Measurements from ENCODE around the gene SLC6A3. TPM values are rescaled to one million over a fixed set of nuclear protein-coding genes. Genes with fewer than 3 reads are reported as not detected.
A peak's percentile ranks its signal among the peaks of the same experiment; 100 is the strongest.

The SLC6A3 gene
- total and polyA plus RNA-seq, 9 of the 15 experiments (the other 6 are each of a cell fraction or from before 2014, with no cell fraction given), result not detected

DNA sequence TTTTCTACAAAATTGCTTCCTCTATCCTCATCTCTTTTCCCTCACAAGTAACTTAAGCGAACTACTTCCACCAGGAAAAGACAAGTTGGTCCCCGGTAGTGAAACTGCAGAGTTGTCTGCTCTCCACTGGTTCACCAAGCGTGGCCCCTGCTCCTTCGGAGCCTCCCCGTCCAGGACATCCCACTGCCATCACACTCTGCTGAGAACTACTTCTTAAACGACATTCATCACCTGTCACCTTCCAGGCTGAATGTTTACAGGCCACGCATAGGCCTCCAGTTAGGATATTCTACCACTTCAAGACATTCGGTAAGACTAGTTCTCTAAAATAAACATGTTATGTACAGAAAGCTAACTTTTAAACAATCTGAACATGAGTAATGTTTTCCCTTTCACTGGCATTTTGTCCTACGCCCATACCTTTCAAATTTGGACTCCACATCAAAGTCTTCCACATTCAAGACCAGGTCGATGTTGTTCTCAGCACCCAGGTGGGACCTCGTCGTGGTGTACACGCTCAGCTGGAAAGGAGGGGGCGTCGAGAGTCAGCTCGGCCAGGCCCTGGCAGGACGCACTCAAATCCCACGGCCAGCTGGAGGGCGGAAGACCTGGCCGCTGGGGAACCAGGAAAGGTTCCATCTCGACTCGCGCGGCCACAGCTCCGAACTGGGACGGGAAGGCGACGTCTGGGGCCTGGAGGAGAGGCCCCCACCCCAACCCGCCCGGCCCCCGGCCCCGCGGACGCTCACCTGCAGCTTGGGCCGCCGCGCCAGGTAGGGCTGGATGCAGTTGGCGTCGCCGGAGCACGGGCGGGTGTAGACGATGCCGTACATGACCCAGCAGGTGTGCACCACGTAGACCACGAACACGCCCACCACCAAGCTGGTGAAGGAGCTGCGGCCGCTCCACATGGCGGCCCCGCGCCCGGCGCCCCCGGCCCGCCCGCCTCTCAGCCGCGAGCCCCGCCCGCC is 101.0 kb downstream of the SLC6A3 start (continued):
- TF ChIP-seq, protein P1, sequence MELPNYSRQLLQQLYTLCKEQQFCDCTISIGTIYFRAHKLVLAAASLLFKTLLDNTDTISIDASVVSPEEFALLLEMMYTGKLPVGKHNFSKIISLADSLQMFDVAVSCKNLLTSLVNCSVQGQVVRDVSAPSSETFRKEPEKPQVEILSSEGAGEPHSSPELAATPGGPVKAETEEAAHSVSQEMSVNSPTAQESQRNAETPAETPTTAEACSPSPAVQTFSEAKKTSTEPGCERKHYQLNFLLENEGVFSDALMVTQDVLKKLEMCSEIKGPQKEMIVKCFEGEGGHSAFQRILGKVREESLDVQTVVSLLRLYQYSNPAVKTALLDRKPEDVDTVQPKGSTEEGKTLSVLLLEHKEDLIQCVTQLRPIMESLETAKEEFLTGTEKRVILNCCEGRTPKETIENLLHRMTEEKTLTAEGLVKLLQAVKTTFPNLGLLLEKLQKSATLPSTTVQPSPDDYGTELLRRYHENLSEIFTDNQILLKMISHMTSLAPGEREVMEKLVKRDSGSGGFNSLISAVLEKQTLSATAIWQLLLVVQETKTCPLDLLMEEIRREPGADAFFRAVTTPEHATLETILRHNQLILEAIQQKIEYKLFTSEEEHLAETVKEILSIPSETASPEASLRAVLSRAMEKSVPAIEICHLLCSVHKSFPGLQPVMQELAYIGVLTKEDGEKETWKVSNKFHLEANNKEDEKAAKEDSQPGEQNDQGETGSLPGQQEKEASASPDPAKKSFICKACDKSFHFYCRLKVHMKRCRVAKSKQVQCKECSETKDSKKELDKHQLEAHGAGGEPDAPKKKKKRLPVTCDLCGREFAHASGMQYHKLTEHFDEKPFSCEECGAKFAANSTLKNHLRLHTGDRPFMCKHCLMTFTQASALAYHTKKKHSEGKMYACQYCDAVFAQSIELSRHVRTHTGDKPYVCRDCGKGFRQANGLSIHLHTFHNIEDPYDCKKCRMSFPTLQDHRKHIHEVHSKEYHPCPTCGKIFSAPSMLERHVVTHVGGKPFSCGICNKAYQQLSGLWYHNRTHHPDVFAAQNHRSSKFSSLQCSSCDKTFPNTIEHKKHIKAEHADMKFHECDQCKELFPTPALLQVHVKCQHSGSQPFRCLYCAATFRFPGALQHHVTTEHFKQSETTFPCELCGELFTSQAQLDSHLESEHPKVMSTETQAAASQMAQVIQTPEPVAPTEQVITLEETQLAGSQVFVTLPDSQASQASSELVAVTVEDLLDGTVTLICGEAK (IDR thresholded peaks at IDR 0.05), result 0 out of 2 replicates have a peak, but pooled peaks have one; percentile 27
- TF ChIP-seq, protein P1 (CRISPR knock-in tag; IDR thresholded peaks at IDR 0.05), result no peak
- TF ChIP-seq, protein P2, sequence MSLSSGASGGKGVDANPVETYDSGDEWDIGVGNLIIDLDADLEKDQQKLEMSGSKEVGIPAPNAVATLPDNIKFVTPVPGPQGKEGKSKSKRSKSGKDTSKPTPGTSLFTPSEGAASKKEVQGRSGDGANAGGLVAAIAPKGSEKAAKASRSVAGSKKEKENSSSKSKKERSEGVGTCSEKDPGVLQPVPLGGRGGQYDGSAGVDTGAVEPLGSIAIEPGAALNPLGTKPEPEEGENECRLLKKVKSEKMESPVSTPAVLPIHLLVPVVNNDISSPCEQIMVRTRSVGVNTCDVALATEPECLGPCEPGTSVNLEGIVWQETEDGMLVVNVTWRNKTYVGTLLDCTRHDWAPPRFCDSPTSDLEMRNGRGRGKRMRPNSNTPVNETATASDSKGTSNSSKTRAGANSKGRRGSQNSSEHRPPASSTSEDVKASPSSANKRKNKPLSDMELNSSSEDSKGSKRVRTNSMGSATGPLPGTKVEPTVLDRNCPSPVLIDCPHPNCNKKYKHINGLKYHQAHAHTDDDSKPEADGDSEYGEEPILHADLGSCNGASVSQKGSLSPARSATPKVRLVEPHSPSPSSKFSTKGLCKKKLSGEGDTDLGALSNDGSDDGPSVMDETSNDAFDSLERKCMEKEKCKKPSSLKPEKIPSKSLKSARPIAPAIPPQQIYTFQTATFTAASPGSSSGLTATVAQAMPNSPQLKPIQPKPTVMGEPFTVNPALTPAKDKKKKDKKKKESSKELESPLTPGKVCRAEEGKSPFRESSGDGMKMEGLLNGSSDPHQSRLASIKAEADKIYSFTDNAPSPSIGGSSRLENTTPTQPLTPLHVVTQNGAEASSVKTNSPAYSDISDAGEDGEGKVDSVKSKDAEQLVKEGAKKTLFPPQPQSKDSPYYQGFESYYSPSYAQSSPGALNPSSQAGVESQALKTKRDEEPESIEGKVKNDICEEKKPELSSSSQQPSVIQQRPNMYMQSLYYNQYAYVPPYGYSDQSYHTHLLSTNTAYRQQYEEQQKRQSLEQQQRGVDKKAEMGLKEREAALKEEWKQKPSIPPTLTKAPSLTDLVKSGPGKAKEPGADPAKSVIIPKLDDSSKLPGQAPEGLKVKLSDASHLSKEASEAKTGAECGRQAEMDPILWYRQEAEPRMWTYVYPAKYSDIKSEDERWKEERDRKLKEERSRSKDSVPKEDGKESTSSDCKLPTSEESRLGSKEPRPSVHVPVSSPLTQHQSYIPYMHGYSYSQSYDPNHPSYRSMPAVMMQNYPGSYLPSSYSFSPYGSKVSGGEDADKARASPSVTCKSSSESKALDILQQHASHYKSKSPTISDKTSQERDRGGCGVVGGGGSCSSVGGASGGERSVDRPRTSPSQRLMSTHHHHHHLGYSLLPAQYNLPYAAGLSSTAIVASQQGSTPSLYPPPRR (CRISPR knock-in tag; IDR thresholded peaks at IDR 0.05; ENCODE audit: borderline replicate concordance), result no peak
- TF ChIP-seq GATAD2A (IDR thresholded peaks at IDR 0.05), result no peak
- no peak for TF ChIP-seq HSF4 (CRISPR knock-in tag; IDR thresholded peaks at IDR 0.05; ENCODE audit: borderline replicate concordance)
- no peak for TF ChIP-seq SRSF7 (optimal IDR thresholded peaks at IDR 0.05; ENCODE audit: low read depth, low read length)
- no peak for TF ChIP-seq SETDB1 (IDR thresholded peaks at IDR 0.05; ENCODE audit: low read length)
- TF ChIP-seq SAP30 (IDR thresholded peaks at IDR 0.05; ENCODE audit: borderline replicate concordance, insufficient read depth, low read depth, low read length, poor library complexity, severe bottlenecking), result peak; percentile 41
- TF ChIP-seq, protein P3, sequence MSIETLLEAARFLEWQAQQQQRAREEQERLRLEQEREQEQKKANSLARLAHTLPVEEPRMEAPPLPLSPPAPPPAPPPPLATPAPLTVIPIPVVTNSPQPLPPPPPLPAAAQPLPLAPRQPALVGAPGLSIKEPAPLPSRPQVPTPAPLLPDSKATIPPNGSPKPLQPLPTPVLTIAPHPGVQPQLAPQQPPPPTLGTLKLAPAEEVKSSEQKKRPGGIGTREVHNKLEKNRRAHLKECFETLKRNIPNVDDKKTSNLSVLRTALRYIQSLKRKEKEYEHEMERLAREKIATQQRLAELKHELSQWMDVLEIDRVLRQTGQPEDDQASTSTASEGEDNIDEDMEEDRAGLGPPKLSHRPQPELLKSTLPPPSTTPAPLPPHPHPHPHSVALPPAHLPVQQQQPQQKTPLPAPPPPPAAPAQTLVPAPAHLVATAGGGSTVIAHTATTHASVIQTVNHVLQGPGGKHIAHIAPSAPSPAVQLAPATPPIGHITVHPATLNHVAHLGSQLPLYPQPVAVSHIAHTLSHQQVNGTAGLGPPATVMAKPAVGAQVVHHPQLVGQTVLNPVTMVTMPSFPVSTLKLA (conservative IDR thresholded peaks at IDR 0.05), result peak in 1 of 2 experiments; percentile 37; a peak in 1 of 4 replicates
- peak; percentile 68; the same call in 1 of the 2 replicates for TF ChIP-seq KAT7 (CRISPR knock-in tag; IDR thresholded peaks at IDR 0.05; ENCODE audit: borderline replicate concordance)
